ENCODE data around the gene PAM.

The PAM gene

DNA sequence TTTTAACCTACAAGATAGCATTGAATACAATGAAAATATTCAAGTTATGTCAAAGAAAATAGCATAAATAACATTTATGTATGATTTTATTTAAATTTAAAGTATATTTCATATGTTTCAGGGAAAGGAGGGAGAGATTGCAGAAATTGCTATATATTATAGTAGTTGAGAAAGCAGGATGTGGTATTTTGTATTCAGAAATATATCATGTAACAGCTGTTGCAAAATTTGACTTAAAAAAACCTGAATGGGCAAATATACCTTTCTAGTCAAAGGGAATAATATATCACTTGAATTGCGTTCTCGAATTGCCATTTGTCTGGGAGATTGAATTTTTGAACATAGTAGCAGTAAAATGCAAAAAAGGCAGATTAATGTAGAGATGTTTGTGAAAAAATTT lies 80.6 kb downstream of the PAM start:
- TF ChIP-seq, protein P1, sequence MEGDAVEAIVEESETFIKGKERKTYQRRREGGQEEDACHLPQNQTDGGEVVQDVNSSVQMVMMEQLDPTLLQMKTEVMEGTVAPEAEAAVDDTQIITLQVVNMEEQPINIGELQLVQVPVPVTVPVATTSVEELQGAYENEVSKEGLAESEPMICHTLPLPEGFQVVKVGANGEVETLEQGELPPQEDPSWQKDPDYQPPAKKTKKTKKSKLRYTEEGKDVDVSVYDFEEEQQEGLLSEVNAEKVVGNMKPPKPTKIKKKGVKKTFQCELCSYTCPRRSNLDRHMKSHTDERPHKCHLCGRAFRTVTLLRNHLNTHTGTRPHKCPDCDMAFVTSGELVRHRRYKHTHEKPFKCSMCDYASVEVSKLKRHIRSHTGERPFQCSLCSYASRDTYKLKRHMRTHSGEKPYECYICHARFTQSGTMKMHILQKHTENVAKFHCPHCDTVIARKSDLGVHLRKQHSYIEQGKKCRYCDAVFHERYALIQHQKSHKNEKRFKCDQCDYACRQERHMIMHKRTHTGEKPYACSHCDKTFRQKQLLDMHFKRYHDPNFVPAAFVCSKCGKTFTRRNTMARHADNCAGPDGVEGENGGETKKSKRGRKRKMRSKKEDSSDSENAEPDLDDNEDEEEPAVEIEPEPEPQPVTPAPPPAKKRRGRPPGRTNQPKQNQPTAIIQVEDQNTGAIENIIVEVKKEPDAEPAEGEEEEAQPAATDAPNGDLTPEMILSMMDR (IDR thresholded peaks at IDR 0.05; ENCODE audit: low read depth, low read length), result no peak
- H3K4me3 ChIP-seq (ENCODE audit: low read depth, low read length), result no peak overlapping the region
- DNase-seq (ENCODE audit: low read depth, low spot score), result no peak
- in situ Hi-C loops (cut with HindIII; ENCODE audit: low sequenced_read_pairs), result no loop called here

DNA sequence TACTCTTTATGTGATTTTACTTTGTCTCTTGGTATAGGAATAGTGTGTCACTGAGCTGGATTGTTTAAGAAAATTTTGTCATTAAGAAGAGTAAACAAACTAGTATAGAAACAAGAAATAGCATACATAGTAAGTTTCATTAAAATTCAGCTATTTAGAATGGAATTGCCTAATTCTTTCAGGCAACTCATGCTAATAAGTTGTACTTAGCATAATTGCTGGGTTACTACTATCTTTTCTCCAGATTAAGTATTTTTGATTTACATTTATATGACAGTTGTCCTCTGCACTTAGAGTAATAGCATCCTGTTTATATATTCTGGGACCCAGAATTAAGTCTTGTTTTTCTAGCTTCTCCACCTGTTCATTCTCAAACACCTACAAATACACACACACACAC lies 85.9 kb downstream of the PAM start:
- TF ChIP-seq, protein P1 (IDR thresholded peaks at IDR 0.05; ENCODE audit: low read depth, low read length), result no peak
- in situ Hi-C loops (cut with HindIII; ENCODE audit: low sequenced_read_pairs), result no loop called here
- no peak overlapping the region for H3K4me3 ChIP-seq (ENCODE audit: low read depth, low read length)
- DNase-seq (ENCODE audit: low read depth, low spot score), result no peak

DNA sequence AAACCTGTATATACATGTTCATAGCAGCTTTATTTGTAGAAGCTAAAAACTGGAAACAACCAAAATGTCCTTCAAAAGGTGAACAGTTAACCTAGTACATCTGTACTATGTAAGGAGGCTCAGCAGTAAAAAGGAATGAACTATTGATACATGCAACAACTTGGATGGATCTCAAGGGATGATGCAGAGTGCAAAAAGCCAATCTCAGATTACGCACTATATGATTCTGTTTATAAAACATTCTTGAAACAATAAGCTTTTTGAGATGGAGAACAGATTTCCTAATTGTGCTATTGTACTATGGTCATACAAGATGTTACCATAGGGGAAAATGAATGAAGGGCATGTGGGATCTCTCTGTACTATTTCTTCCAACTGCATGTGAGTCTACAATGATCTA lies 88.9 kb downstream of the PAM start:
- DNase-seq (ENCODE audit: low read depth, low spot score), result no peak
- TF ChIP-seq, protein P1 (IDR thresholded peaks at IDR 0.05; ENCODE audit: low read depth, low read length), result no peak
- in situ Hi-C loops (cut with HindIII; ENCODE audit: low sequenced_read_pairs), result no loop called here

DNA sequence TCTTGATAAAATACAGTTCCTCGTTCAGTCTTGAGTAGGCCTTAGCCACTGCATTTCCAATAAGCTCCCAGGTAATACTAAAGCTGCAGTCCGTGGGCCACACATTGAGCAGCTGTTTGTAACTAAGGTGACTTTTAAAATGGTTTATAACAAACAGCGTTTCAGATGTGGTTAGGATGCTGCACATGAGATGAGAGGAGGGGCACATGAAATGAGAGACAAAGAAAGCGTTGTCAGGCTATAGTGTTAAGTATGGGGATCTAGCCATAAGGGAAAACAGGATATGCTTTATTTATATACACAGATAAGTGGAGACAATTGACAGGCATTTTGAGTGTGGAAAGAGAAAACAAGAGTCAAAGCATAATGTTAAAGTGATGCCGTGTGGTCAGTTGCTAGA lies 89.9 kb downstream of the PAM start:
- in situ Hi-C loops (cut with HindIII; ENCODE audit: low sequenced_read_pairs), result no loop called here
- TF ChIP-seq, protein P1 (IDR thresholded peaks at IDR 0.05; ENCODE audit: low read depth, low read length), result no peak
- no peak for DNase-seq (ENCODE audit: low read depth, low spot score)
- no peak overlapping the region for H3K4me3 ChIP-seq (ENCODE audit: low read depth, low read length)

More for the DNA sequence above, 88.9 kb downstream of the PAM start:
- H3K4me3 ChIP-seq (ENCODE audit: low read depth, low read length), result no peak overlapping the region

DNA sequence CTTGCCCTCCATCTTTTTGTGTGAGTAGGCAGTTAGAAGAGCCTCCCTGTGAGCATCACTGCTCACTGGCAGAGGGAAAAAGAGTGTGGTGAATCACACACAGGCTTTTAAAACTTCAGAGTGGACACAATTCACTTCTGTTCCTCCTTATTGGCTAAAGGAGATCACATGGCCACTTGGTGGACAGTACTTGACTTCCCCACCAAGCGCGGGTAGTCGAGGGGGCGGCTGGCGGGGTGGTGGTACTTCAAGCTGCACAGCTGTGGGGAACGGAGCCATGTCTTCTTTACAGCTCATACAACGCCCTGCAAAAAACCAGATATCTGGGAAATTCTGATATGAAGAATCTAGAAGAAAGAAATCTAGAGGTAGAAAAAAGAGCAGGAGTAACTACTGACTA lies 95.4 kb downstream of the PAM start:
- in situ Hi-C loops (cut with HindIII; ENCODE audit: low sequenced_read_pairs), result no loop called here
- TF ChIP-seq, protein P1 (IDR thresholded peaks at IDR 0.05; ENCODE audit: low read depth, low read length), result no peak
- DNase-seq (ENCODE audit: low read depth, low spot score), result no peak
- no peak overlapping the region for H3K4me3 ChIP-seq (ENCODE audit: low read depth, low read length)

DNA sequence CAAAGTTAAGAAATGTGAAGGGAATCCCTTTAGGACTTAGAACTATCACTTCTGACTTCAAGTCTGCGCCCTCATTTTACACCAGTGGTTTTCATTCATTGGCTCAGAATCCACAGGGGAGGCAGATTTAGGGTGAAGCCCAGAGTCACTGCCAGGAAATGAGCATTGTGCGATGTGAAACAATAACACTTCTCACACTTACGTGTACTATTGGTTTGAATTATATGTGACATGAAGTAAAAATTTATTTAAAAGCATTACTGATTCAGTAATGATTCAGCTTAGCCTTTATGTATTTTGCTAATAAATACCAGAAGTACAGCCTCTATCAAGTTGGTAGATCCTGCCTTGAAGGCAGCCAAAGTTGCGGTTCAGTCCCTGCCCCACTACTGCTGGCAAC lies 98.6 kb downstream of the PAM start:
- no peak overlapping the region for H3K4me3 ChIP-seq (ENCODE audit: low read depth, low read length)
- in situ Hi-C loops (cut with HindIII; ENCODE audit: low sequenced_read_pairs), result no loop called here
- TF ChIP-seq, protein P1 (IDR thresholded peaks at IDR 0.05; ENCODE audit: low read depth, low read length), result no peak
- DNase-seq (ENCODE audit: low read depth, low spot score), result peak; percentile 61
